T1000 (cell line): ENCODE data around the gene TRDN.

Source experiments
- DNase-seq: peaks from one replicate; lab custom pipeline; 2025; ENCODE audit warnings: mixed read lengths; lab: John Stamatoyannopoulos, UW

Gene TRDN, protein sequence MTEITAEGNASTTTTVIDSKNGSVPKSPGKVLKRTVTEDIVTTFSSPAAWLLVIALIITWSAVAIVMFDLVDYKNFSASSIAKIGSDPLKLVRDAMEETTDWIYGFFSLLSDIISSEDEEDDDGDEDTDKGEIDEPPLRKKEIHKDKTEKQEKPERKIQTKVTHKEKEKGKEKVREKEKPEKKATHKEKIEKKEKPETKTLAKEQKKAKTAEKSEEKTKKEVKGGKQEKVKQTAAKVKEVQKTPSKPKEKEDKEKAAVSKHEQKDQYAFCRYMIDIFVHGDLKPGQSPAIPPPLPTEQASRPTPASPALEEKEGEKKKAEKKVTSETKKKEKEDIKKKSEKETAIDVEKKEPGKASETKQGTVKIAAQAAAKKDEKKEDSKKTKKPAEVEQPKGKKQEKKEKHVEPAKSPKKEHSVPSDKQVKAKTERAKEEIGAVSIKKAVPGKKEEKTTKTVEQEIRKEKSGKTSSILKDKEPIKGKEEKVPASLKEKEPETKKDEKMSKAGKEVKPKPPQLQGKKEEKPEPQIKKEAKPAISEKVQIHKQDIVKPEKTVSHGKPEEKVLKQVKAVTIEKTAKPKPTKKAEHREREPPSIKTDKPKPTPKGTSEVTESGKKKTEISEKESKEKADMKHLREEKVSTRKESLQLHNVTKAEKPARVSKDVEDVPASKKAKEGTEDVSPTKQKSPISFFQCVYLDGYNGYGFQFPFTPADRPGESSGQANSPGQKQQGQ

DNA sequence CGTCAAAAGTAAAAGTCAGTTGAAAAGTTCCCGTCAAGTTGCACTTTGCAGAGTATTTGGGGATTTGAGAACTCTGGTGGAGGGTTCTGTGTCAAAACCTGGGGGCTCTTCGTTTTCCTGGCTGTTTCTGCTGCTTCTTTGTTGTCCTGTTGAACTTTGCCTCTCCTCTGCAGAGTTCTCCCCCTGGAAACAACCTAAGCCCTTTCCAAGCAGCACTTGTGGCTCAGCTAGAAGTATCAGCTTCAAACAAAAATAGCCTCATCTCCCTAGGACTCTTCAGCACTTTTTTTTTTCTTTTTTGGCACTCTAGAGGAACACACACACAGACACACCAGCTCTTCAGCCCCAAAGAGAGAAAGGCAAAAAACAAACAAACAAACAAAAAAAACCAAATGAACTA is at the start of gene TRDN:
TSS of gene TRDN (minus strand) at position 169 of the 400 bp plus-strand sequence. CDS start 175 bp downstream, outside the sequence.
- DNase-seq: no peak

DNA sequence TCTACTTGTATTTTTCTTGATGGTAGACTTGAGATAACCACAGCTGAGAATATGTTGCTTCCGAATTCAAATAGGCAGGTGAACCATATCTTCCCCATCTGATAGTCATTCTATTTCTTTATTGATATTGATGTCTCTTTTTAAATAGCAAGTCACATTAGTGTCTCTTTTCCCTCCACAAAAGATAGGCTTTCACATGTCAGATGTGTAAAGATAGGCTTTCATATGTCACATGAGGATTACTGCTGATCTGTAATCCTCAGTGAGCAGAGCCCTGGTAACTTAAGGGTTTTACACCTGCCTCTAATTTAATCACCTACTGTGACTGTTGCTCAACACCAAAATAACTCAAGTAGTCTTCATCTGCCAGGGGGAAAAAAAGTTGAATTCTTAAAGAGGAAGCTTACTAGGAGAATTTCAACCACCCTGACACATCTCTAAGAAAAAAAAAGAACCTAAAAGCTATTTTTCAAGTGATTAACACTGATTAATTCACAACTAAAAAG is 45.3 kb upstream of the TRDN start:
- DNase-seq: no peak

DNA sequence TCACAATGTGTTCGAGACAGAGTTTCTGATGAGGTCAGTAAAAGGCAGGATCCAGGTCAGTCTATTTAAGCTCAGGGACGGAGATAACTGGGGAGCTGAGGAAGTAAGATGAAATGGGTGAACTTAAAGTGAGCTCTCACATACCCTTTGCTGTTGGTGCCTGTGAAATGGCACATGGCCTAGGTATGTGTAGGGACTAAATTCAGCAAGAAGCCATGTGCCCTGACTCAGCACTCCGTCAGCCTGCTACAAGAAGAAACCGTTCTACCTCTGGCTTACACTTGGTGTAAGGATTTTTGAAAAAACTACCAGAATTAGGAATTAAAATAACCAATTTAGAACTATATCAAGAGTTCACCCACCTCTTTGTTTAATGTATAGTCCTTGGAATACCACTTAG is 41.1 kb upstream of the TRDN start:
- no peak for DNase-seq

DNA sequence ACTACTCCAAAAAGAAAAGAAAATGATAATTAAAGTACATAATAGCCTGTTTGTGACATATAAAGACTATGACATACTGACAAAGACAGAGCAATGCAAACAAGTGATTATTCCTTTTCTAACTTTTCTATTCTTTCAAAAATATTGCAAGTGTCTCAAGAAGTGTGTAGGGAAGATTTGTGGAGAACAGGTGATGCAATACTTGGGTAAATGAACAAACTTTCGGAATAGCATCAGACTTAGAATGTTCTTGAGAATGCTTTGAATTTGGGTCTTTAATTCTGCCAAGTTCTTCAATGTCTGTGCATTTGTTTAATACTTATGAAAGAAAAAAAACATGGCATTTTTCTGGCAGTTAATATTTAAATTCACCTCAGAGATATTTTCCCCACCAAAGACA is 40.0 kb upstream of the TRDN start:
- DNase-seq: no peak

DNA sequence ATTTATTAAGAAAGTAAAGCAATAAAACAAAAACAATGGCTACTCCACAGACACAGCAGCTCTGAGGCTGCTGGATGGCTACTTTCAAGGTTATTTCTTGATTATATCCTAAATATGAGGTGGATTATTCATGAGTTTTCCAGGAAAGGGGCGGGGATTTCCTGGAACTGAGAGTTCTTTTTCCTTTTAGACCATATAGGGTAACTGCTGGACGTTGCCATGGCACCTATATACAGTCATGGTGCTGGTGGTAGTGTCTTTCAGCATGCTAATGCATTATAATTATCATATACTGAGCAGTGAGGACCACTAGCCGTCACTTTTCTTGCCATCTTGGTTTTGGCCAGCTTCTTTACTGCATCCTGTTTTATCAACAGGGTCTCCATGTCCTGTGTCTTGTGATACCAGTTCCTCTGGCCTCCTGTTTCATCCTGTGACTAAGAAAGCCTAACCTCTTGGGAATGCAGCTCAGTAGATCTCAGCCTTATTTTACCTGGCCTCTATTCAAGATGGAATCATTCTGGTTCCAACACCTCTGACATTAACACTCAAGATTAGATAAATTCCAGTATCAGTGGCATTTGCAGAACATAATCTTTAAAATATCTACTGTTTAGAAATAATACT is 32.3 kb upstream of the TRDN start:
- DNase-seq: no peak

DNA sequence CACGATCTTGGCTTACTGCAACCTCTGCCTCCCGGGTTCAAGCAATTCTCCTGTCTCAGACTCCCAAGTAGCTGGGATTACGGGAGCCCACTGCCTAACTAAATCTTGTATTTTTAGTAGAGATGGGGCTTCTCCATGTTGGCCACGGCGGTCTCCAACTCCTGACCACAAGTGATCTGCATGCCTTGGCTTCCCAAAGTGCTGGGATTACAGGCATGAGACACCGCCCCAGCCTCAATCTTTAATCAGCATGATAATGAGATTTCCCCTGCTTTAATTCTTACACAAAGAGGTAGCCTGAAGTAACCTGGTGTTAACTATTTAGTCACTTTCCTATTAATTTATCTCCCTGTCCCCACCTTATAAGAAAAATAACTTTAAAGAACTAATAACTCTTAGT is 31.3 kb upstream of the TRDN start:
- no peak for DNase-seq

DNA sequence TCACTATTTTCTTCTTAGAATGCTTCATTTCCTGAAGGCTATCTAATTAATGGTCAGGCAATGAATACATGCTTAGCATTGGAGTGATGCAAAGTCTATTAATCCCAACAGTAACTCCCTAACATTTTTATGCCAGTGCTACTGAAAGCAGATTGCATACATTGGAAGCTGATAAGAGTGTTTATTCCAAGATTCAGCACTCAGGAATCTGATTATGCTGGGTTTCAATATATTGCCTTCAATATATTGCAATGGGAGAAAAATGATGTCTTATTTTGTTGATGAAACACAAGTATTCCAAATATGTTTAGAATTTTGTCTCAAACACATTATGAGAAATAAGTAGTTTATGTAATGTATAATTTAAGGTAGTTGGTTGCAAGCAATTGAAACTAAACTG is 26.7 kb upstream of the TRDN start:
- no peak for DNase-seq

DNA sequence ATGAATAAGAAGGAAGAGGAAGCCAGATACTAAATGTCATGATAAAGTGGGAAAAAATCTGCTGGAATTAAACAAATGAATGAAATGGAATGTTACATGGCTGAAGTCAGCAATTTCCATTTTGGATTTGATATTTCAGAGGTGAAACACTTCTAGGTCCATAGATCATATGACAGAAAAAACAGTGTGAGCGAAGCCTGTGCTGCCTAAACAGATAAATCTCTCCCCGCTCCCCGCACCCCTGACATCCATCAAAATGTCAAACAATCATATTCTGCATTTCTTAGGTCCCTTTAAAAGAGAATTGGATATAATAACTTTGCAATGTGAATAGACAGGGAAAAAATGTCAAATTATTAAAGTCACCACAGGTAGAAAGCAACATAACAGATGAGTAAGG is 26.0 kb upstream of the TRDN start:
- DNase-seq: no peak

DNA sequence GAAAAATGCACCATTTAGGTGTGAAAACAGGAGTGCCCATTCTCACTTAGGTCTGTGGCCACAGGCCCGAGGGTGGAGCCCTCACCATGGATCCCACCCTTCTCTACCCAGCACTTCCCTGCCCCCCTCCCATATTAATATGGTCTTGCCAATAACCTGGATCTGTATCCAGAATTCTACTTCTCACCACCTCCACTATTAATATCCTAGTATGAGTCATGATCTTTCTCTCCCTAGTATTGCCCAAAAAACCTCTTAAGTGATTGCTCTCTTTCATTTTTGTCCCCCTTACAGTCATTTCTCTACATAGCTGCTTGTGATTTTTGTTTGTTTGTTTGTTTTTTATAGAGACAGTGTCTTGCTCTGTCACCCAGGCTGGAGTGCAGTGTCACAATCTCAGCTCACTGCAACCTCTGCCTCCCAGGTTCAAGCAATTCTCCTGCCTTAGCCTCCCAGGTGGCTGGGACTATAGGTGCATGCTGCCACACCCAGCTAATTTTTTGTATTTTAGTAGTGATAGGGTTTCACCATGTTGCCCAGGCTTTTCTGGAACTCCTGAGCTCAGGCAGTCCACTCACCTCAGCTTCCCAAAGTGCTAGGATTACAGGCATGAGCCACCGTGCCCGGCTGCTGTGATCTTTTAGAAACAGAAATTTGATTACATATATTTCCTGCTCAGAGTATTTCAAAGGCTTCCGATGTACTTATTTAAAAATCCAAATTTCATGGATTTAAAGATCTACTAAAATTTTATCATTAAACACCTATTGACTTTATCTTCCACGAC is 24.5 kb upstream of the TRDN start:
- DNase-seq: no peak

DNA sequence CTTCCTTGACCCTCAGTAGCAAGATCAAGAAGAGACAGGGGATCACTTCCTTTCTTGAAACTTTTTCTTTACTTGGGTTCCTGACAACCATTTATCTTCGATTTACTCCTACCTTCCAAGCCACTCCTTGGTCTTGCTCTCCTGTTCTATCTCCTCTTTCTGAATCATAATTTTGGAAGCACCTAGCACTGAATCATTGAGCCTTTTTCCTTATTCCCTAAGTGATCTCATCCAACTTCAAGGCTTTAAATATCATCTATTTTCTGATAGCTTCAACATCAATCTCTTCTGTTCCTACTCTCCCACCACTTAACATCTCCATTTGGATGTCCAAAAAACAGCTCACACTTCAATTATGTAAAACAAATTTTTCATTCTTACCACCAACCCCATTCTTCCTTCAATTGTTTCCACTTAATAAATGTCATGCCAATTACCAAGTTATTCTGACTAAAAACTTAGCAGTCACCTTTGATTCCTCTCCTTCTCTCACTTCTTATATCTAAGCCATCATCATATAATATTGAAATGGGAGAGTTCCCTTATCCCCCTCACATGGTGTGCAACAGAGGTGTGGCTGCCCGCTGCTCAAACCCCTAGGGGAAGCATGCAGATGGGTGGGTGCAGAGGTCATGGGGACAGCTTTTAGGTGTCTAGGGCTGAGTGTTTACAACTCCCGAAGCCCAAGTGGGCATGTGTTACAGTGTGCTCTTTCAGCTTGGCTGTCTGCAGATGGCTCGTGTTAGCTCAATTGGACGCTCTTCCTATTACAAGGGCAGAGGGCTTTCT is 23.4 kb upstream of the TRDN start:
- DNase-seq: no peak

DNA sequence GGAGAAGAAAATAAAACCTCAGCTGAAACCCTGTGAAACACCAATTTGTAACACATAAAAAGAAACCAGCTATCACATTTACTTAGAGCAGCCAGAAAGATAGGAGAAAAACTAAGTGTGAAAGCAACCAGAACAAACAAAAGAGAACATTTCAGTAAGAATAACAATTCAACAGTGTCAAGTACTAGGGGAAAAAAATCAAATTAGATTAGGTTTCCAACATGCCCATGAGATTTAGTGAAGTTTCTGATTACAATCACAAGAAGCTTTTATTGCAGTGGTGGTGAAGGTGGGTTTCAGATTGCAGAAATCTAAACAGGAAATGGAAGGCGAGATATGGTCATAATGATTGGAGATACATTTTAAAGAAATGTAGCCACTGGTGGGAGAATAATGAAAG is 22.1 kb upstream of the TRDN start:
- DNase-seq: no peak

DNA sequence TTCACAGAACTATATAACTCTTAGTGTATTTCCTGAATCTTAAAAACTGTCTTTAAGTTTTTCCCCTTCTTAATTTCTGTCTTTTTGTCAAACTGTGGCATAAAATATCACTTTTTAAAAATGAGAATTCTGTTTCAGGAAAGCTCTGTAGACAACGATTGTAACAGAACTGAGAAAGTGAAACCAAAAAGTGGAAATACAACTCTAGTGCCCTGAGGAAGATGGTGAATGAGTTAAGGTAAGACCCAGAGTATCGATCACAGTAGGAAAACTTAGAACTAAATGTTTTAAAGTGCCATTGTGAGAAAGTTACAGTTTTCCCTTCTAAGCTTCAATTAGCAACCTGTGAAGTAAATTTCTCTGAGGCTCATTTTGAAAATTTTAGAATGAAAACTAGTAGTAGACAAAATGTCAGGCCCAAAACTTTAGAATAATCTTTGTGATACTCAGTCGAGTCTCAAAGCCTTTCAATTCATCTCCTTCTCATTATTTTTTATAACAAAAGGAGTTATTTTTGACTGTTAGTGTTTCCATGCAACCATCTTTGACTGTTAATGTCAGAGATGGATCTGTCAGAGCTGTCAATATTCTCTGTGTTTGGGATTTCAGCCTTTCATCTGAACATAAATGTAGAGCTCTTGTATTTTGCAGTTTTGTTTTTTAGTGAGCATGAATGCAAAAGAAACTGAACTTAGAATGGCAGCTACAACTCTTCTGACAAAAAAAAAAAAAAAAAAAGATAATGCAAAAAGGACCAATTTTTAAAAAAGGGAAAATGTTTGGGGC is 19.0 kb upstream of the TRDN start:
- DNase-seq: no peak

DNA sequence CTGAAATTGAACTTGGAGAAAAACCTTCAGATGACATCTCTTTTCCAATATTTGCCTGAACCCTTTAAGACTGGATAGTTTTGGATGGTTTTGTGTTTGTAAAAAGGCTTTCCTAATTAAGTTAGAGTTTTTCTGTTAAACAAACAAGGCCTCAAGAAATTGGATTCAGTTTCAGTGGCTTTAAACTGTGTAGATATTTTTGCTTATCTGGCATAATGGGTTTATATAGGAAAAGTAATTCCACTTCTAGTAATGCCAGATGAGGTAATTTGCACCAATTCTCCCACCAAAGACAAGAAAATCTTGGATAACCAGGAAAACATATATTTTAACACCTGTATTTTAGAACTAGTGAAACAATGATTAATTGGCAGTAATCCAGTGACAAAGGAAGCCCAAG is 12.0 kb upstream of the TRDN start:
- no peak for DNase-seq

DNA sequence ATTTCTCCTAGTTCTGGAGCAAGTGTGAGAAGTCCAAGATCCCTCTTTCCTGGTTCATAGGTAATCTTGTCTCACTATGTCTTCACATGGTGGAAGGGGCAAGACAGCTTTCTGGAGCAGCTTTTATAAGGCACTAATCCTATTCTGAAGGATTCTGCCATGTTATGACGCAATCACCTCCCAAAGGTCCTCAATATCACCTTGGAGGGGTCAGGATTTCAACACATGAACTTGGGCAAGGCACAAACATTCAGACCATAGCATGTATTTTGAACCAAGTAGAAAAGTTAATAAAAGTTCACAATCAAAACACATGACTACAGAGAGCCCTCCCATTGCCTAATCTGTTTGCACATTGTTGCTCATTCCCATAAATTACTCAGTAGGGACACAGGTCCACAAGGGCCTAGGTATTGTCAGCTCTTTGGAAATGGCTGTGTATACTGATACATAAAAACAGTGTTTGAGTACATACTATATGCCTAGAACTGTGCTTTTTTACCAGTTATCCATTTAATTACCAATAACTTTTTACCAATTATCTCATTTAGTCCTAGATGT is 11.3 kb upstream of the TRDN start:
- DNase-seq: no peak

DNA sequence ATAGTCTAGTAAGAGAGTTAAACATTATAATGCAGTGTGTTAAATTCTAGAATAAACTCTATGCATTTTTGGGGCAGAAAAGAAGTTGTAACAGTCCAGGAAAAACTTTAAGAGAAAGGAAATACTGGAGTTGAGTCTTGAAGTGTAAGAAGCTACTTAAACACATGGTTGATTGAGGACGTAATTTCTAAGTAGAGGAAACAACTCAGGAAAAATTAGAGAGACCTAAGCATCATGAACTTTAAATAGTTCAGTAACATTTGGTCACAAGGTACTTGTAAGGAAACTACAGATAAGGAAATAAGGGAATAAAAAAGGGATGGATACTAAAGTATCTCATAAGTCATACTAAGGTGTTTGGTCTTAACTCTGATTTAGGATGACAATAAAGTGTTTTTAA is 4.7 kb upstream of the TRDN start:
- no peak for DNase-seq

DNA sequence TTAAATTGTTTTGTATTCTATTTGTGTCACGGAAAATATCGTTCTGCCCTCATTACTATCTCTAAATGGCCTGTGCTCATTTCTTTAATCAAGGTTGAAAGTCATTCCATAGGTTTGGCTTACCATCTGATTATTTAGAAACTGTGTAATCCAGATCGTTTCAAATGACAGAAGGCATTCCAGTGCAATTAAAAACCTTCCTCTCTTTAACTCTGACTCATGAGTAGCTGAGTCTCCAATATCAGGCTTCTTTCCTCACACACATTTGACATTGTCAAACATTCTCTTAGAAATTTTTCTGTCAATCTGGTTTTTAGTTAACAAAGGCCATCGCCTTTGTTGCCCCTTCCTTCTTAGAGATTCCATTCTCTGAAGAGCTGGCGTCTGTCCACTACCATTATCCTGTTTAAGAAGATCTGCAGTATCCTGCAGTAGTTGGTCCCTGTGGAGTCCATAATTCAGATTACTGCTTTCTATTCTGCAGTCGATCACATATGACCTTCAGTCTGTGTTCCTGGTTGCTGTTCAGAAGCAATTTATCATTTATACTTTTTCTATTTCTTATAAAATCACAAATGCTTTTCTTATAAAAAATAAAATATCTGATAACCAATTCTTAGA is 3.9 kb upstream of the TRDN start:
- no peak for DNase-seq

DNA sequence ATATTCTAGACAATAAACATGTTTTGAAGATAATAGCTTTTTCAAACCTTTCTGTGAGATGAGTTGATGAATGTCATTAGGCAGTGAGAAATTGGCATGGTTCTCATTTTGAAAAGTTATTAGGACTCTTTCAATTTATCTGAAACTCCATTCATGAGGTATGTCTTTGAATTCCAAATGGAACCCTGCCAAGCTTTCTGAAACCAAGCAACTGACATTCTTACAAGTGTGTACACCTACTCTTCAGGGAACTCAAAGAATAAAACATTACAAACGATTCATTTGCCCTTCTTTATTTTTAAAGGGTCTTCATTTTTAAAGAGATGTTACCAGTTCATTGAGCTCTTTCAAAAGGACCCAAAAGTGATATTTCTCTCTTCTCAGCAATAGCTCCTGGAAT is 2.1 kb upstream of the TRDN start:
- DNase-seq: no peak

DNA sequence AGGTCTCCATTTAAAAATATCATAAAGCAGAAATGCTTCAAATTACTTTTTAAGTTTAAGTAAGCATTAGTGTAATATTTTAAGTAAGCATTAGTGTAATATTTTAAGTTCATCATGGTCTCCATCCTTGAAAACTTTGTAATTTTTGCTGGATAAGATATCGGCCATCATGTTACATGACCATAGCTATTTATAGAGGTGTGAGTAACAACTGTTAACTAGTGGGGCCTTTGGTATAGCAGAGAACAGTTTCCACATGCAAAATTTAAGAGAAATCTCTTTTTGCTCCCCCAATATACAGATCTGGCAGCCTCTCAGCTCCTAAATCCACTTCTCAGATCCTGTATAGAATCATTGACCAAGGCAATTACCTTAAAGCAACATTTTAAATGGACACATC is 468 bp downstream of the TRDN start:
- DNase-seq: no peak

DNA sequence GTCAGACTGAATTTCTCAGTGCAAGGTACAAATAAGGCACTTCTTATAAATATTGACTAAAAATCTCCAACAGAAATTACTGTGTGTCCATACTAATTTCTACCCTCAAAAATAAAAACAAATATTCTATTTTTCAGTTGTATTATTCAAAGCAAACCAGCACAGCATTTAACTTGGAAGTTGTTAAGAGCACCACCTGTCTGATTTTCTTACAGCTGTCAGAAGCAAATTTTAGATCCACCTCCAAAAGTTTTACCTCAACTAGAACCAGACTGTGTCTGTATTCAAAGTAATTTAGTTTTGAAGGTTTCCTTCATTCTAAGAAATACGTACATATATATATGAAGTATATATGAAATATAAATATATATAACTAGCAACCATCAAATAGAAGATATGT is 1.2 kb downstream of the TRDN start:
- no peak for DNase-seq

DNA sequence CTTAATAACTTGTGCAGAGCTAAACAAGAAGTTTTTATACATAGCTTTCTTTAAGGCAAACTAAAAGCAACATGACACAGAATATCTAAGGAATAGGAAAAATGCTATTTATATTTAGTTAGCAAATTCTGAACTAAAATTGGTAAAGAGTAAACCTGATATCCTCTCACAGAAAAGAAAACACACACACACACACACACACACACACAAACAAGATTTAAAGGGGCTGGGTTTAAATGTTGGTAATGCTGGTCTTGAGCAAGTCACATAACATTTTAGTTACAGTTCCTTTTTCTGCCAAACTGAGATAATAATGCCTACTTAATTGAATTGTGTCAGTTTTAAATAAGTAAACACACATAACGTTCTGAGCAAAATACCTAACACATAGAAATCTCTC is 1.6 kb downstream of the TRDN start:
- no peak for DNase-seq
